IMR-90 (cell line): ENCODE measurements around the gene NPIPA1. TPM values are rescaled to one million over a fixed set of nuclear protein-coding genes. Genes with fewer than 3 reads are reported as not detected.
"Not testable (repeated sequence)": the region's sequence is repeated elsewhere in the genome, so short reads cannot be mapped to it uniquely, and the experiment has no call there.

ENCODE experiments used
- ATAC-seq: fragments of 200-7000 bp; cut with Tn5 transposase; 2 replicates; pipeline ENCODE4 v1.9.1; 2020; ENCODE audit warnings: low read depth, mild to moderate bottlenecking, moderate library complexity
- BruUV-seq: library from RNA; stranded (reverse); fragments of 400-500 nt; replicated peaks from 2 replicates; lab custom pipeline; 2021; lab: Mats Ljungman, UMichigan
- CTCF ChIA-PET: fragments of 300-600 bp; formaldehyde crosslinking; extraction: SDS; loops from one replicate; lab custom pipeline; 2021; ENCODE audit warnings: antibody characterized with exemption; lab: Yijun Ruan, JAX
- POLR2A ChIA-PET: fragments of 300-600 bp; sonication (Branson Sonifier 250); formaldehyde crosslinking; loops from one replicate; lab custom pipeline; 2022; ENCODE audit warnings: antibody characterized with exemption; ENCODE audit not compliant: unreplicated experiment; lab: Charles Lee
- DNase-seq: peaks from one replicate; pipeline ENCODE4 v3.0.0; 2013
- H2AFZ ChIP-seq: replicated peaks from 2 replicates; pipeline ENCODE3; 2013; ENCODE audit warnings: low read length, mild to moderate bottlenecking; ENCODE audit not compliant: poor library complexity
- H2AK5ac ChIP-seq: 2 replicates; pipeline ENCODE4 v1.6.1; 2013; ENCODE audit warnings: low read depth, low read length, inconsistent platforms
- H2AK9ac ChIP-seq: replicated peaks from 2 replicates; pipeline ENCODE3; 2013; ENCODE audit warnings: mild to moderate bottlenecking, low read depth, low read length, moderate library complexity; ENCODE audit not compliant: poor library complexity
- H2BK120ac ChIP-seq: 2 replicates; pipeline ENCODE4 v1.6.1; 2013; ENCODE audit warnings: low read depth, low read length, inconsistent platforms
- H2BK15ac ChIP-seq: 3 replicates; pipeline ENCODE4 v1.6.1; 2013; ENCODE audit warnings: low read depth, low read length, inconsistent platforms
- H2BK20ac ChIP-seq: 2 replicates; pipeline ENCODE4 v1.6.1; 2013; ENCODE audit warnings: low read depth, mild to moderate bottlenecking, inconsistent platforms, low read length, moderate library complexity
- H2BK5ac ChIP-seq: 2 replicates; pipeline ENCODE4 v1.6.1; 2013; ENCODE audit warnings: mild to moderate bottlenecking, low read depth, low read length, inconsistent platforms; ENCODE audit not compliant: poor library complexity, severe bottlenecking
- H3K14ac ChIP-seq: replicated peaks from 2 replicates; pipeline ENCODE4 v1.6.1; 2013; ENCODE audit warnings: low read depth, low read length, inconsistent platforms
- H3K18ac ChIP-seq: 2 replicates; pipeline ENCODE4 v1.6.1; 2013; ENCODE audit warnings: low read depth, low read length, control low read depth
- H3K23ac ChIP-seq: 2 replicates; pipeline ENCODE4 v1.6.1; 2013; ENCODE audit warnings: low read depth, low read length, inconsistent platforms
- H3K27ac ChIP-seq: 2 replicates; pipeline ENCODE4 v1.5.1; 2013; ENCODE audit warnings: mild to moderate bottlenecking, control low read depth, low read length; ENCODE audit not compliant: insufficient read depth
- H3K27me3 ChIP-seq: 2 replicates; pipeline ENCODE4 v1.6.1; 2013; ENCODE audit warnings: low read length; ENCODE audit not compliant: control insufficient read depth, insufficient read depth
- H3K36me3 ChIP-seq: 2 replicates; pipeline ENCODE4 v1.6.1; 2013; ENCODE audit warnings: low read length, mixed read lengths; ENCODE audit not compliant: control insufficient read depth, insufficient read depth
- H3K4ac ChIP-seq: 2 replicates; pipeline ENCODE4 v1.6.1; 2013; ENCODE audit warnings: low read depth, low read length, inconsistent platforms
- H3K4me1 ChIP-seq: 2 replicates; pipeline ENCODE4 v1.6.1; 2013; ENCODE audit warnings: low read length, mixed read lengths; ENCODE audit not compliant: control insufficient read depth, insufficient read depth
- H3K4me2 ChIP-seq: 2 replicates; pipeline ENCODE4 v1.6.1; 2013; ENCODE audit warnings: low read depth, mild to moderate bottlenecking, control low read depth, low read length, moderate library complexity
- H3K4me3 ChIP-seq: 2 replicates; pipeline ENCODE4 v1.5.1; 2013; ENCODE audit warnings: low read depth, mild to moderate bottlenecking, control low read depth, low read length, moderate library complexity; ENCODE audit not compliant: insufficient read depth
- H3K56ac ChIP-seq: 2 replicates; pipeline ENCODE4 v1.6.1; 2013; ENCODE audit warnings: low read length, inconsistent platforms; ENCODE audit not compliant: insufficient read depth; ENCODE audit errors: extremely low read depth
- H3K79me1 ChIP-seq, 2 experiments: 2 replicates each; pipeline ENCODE4 v1.6.1; 2013; ENCODE audit warnings: low read length in 2 of 2, inconsistent platforms in 1 of 2, low read depth in 1 of 2
- H3K9ac ChIP-seq: 2 replicates; pipeline ENCODE4 v1.6.1; 2013; ENCODE audit warnings: low read depth, low read length, control low read depth
- H3K9me1 ChIP-seq: 2 replicates; pipeline ENCODE4 v1.6.1; 2013; ENCODE audit warnings: low read length, inconsistent platforms; ENCODE audit not compliant: insufficient read depth
- H3K9me3 ChIP-seq: 2 replicates; pipeline ENCODE4 v1.6.1; 2013; ENCODE audit warnings: low read length; ENCODE audit not compliant: control insufficient read depth, insufficient read depth
- H4K20me1 ChIP-seq: 2 replicates; pipeline ENCODE4 v1.6.1; 2013; ENCODE audit warnings: low read length, inconsistent platforms; ENCODE audit not compliant: insufficient read depth
- H4K5ac ChIP-seq: 2 replicates; pipeline ENCODE4 v1.6.1; 2013; ENCODE audit warnings: mild to moderate bottlenecking, low read depth, low read length, control low read depth
- H4K8ac ChIP-seq, 2 experiments: 2 replicates each; pipeline ENCODE4 v1.6.1; 2013; ENCODE audit warnings: low read depth in 2 of 2, low read length in 2 of 2, control low read depth in 1 of 2, inconsistent platforms in 1 of 2
- H4K91ac ChIP-seq: 2 replicates; pipeline ENCODE4 v1.6.1; 2013; ENCODE audit warnings: low read depth, low read length, inconsistent platforms; ENCODE audit not compliant: insufficient read depth
- WGBS, 2 experiments: methylation state at CpG; one replicate each; pipeline versions ENCODE4 v1.1.5 to v1.1.7; 2013; ENCODE audit warnings: missing lambda C conversion rate in 2 of 2; ENCODE audit not compliant: insufficient read length in 1 of 2; ENCODE audit errors: extremely low coverage in 2 of 2; 5-methylcytosine and 5-hydroxymethylcytosine counted together
- dilution Hi-C: fragments of 300-500 bp; cut with HindIII; formaldehyde crosslinking; loops from one replicate; pipeline ENCODE4 v1.14.3; 2018; ENCODE audit warnings: low sequenced_read_pairs; ENCODE audit not compliant: unreplicated experiment
- in situ Hi-C: fragments of 300-500 bp; cut with MboI; formaldehyde crosslinking; loops from 3 replicates; pipeline ENCODE4 v1.14.3; 2019; ENCODE audit warnings: low sequenced_read_pairs, inconsistent platforms, mixed read lengths
- intact Hi-C: fragments of 100-400 bp; cut with micrococcal nuclease; formaldehyde crosslinking; loops from 2 replicates; pipeline ENCODE4 v1.10.0; 2022
- polyA plus RNA-seq, 3 experiments: library from polyadenylated mRNA; depleted of rRNA; stranded (reverse); fragments of >200 nt; gene quantifications; 2 replicates each; pipeline ENCODE4 v1.2.3, GENCODE V29; 2012; ENCODE audit warnings: low replicate concordance in 1 of 3
- total RNA-seq: library from RNA; depleted of rRNA; stranded (reverse); fragments of >200 nt; gene quantifications from 2 replicates; pipeline ENCODE4 v1.2.3, GENCODE V29; 2012

NPIPA1 gene
- total and polyA plus RNA-seq, 2 of the 4 experiments (the other 2 are of a cell fraction), result 8.1 to 85.8 TPM

DNA sequence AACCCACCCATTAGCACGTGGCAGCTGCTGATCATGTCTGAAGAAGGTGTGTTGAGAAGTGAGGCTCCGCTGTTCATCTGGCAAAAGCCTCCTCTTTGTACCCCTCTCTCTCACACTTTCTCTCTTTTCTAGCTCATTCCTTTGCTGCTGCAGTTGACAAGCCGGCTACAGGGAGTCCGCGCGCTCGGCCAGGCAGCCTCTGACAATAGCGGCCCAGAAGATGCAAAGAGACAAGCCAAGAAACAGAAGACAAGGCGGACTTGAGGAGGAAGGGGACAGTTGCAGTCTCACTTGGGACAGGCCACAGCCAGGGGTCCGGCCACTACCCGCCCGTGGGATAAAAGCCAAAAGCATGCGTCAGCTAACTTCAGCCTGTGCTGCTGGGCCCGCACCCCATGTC is 41.9 kb upstream of the NPIPA1 start:
- H2BK120ac ChIP-seq, H2BK20ac ChIP-seq, H2AFZ ChIP-seq, H3K4me2 ChIP-seq, in situ Hi-C loops, H3K4ac ChIP-seq, H3K4me3 ChIP-seq, H2AK9ac ChIP-seq, H3K9me3 ChIP-seq, H3K79me1 ChIP-seq, H2BK5ac ChIP-seq, H3K14ac ChIP-seq, H3K36me3 ChIP-seq, CTCF ChIA-PET, intact Hi-C loops, H3K27ac ChIP-seq, H3K27me3 ChIP-seq, POLR2A ChIA-PET, H3K56ac ChIP-seq, H4K5ac ChIP-seq, H3K18ac ChIP-seq, H4K91ac ChIP-seq, H4K8ac ChIP-seq, H2AK5ac ChIP-seq, H4K20me1 ChIP-seq, H3K23ac ChIP-seq, H2BK15ac ChIP-seq, DNase-seq, ATAC-seq, H3K9me1 ChIP-seq, H3K4me1 ChIP-seq, H3K9ac ChIP-seq, dilution Hi-C loops: not testable (repeated sequence)
- WGBS, 2 experiments, result 92% methylated on average over 6 of the region's 14 CpGs; no CpG with 5 or more reads in 1 of the 2 experiments
- TSS peak; percentile 99 for BruUV-seq

DNA sequence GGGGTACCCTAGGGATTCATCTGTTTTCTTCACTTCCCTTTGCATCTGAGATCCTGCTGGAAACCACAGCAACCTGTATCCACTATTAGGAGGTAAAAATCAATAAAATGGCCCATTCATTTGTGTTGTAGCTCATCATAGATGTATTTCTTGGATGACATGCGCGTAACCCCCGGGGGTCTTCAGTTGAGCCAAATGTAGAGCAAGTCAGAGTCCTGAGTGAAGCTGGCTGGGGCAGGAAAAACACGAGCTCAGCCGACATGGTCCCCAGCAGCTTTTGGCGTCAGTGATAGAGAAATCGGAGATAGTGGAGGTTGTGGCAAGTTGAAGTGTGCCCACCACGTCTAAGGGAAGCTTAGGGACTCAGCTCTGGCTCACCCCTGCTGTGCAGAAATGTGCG is 41.2 kb upstream of the NPIPA1 start:
- intact Hi-C loops, H2BK20ac ChIP-seq, in situ Hi-C loops, H3K56ac ChIP-seq, H2BK15ac ChIP-seq, H4K20me1 ChIP-seq, H4K91ac ChIP-seq, dilution Hi-C loops, BruUV-seq, H3K4me2 ChIP-seq, H3K4ac ChIP-seq, H3K18ac ChIP-seq, H4K5ac ChIP-seq, H3K79me1 ChIP-seq, ATAC-seq, H3K9me1 ChIP-seq, H3K23ac ChIP-seq, H3K14ac ChIP-seq, H3K27ac ChIP-seq, H3K9me3 ChIP-seq, H2AK5ac ChIP-seq, H3K9ac ChIP-seq, H4K8ac ChIP-seq, H3K4me1 ChIP-seq, H2AFZ ChIP-seq, H3K4me3 ChIP-seq, H3K36me3 ChIP-seq, H2AK9ac ChIP-seq, H3K27me3 ChIP-seq, DNase-seq, POLR2A ChIA-PET, H2BK5ac ChIP-seq, H2BK120ac ChIP-seq, CTCF ChIA-PET: not testable (repeated sequence)
- 90% methylated on average over 3 of the region's 9 CpGs; no CpG with 5 or more reads in 1 of the 2 experiments for WGBS, 2 experiments
